IMR-90 (cell line): ENCODE data around the gene WASF3. TPM values are rescaled to one million over a fixed set of nuclear protein-coding genes. Genes with fewer than 3 reads are reported as not detected.

Experiments used
- ATAC-seq: fragments of 200-7000 bp; cut with Tn5 transposase; 2 replicates; pipeline ENCODE4 v1.9.1; 2020; ENCODE audit warnings: low read depth, mild to moderate bottlenecking, moderate library complexity
- BruUV-seq: library from RNA; stranded (reverse); fragments of 400-500 nt; replicated peaks from 2 replicates; lab custom pipeline; 2021; lab: Mats Ljungman, UMichigan
- CTCF ChIA-PET: fragments of 300-600 bp; formaldehyde crosslinking; extraction: SDS; loops from one replicate; lab custom pipeline; 2021; ENCODE audit warnings: antibody characterized with exemption; lab: Yijun Ruan, JAX
- POLR2A ChIA-PET: fragments of 300-600 bp; sonication (Branson Sonifier 250); formaldehyde crosslinking; loops from one replicate; lab custom pipeline; 2022; ENCODE audit warnings: antibody characterized with exemption; ENCODE audit not compliant: unreplicated experiment; lab: Charles Lee
- DNase-seq: peaks from one replicate; pipeline ENCODE4 v3.0.0; 2013
- H2AFZ ChIP-seq: replicated peaks from 2 replicates; pipeline ENCODE3; 2013; ENCODE audit warnings: low read length, mild to moderate bottlenecking; ENCODE audit not compliant: poor library complexity
- H2AK5ac ChIP-seq: 2 replicates; pipeline ENCODE4 v1.6.1; 2013; ENCODE audit warnings: low read depth, low read length, inconsistent platforms
- H2AK9ac ChIP-seq: replicated peaks from 2 replicates; pipeline ENCODE3; 2013; ENCODE audit warnings: mild to moderate bottlenecking, low read depth, low read length, moderate library complexity; ENCODE audit not compliant: poor library complexity
- H2BK120ac ChIP-seq: 2 replicates; pipeline ENCODE4 v1.6.1; 2013; ENCODE audit warnings: low read depth, low read length, inconsistent platforms
- H2BK15ac ChIP-seq: 3 replicates; pipeline ENCODE4 v1.6.1; 2013; ENCODE audit warnings: low read depth, low read length, inconsistent platforms
- H2BK20ac ChIP-seq: 2 replicates; pipeline ENCODE4 v1.6.1; 2013; ENCODE audit warnings: low read depth, mild to moderate bottlenecking, inconsistent platforms, low read length, moderate library complexity
- H2BK5ac ChIP-seq: 2 replicates; pipeline ENCODE4 v1.6.1; 2013; ENCODE audit warnings: mild to moderate bottlenecking, low read depth, low read length, inconsistent platforms; ENCODE audit not compliant: poor library complexity, severe bottlenecking
- H3K14ac ChIP-seq: replicated peaks from 2 replicates; pipeline ENCODE4 v1.6.1; 2013; ENCODE audit warnings: low read depth, low read length, inconsistent platforms
- H3K18ac ChIP-seq: 2 replicates; pipeline ENCODE4 v1.6.1; 2013; ENCODE audit warnings: low read depth, low read length, control low read depth
- H3K23ac ChIP-seq: 2 replicates; pipeline ENCODE4 v1.6.1; 2013; ENCODE audit warnings: low read depth, low read length, inconsistent platforms
- H3K27ac ChIP-seq: 2 replicates; pipeline ENCODE4 v1.5.1; 2013; ENCODE audit warnings: mild to moderate bottlenecking, control low read depth, low read length; ENCODE audit not compliant: insufficient read depth
- H3K27me3 ChIP-seq: 2 replicates; pipeline ENCODE4 v1.6.1; 2013; ENCODE audit warnings: low read length; ENCODE audit not compliant: control insufficient read depth, insufficient read depth
- H3K36me3 ChIP-seq: 2 replicates; pipeline ENCODE4 v1.6.1; 2013; ENCODE audit warnings: low read length, mixed read lengths; ENCODE audit not compliant: control insufficient read depth, insufficient read depth
- H3K4ac ChIP-seq: 2 replicates; pipeline ENCODE4 v1.6.1; 2013; ENCODE audit warnings: low read depth, low read length, inconsistent platforms
- H3K4me1 ChIP-seq: 2 replicates; pipeline ENCODE4 v1.6.1; 2013; ENCODE audit warnings: low read length, mixed read lengths; ENCODE audit not compliant: control insufficient read depth, insufficient read depth
- H3K4me2 ChIP-seq: 2 replicates; pipeline ENCODE4 v1.6.1; 2013; ENCODE audit warnings: low read depth, mild to moderate bottlenecking, control low read depth, low read length, moderate library complexity
- H3K4me3 ChIP-seq: 2 replicates; pipeline ENCODE4 v1.5.1; 2013; ENCODE audit warnings: low read depth, mild to moderate bottlenecking, control low read depth, low read length, moderate library complexity; ENCODE audit not compliant: insufficient read depth
- H3K56ac ChIP-seq: 2 replicates; pipeline ENCODE4 v1.6.1; 2013; ENCODE audit warnings: low read length, inconsistent platforms; ENCODE audit not compliant: insufficient read depth; ENCODE audit errors: extremely low read depth
- H3K79me1 ChIP-seq, 2 experiments: 2 replicates each; pipeline ENCODE4 v1.6.1; 2013; ENCODE audit warnings: low read length in 2 of 2, inconsistent platforms in 1 of 2, low read depth in 1 of 2
- H3K9ac ChIP-seq: 2 replicates; pipeline ENCODE4 v1.6.1; 2013; ENCODE audit warnings: low read depth, low read length, control low read depth
- H3K9me1 ChIP-seq: 2 replicates; pipeline ENCODE4 v1.6.1; 2013; ENCODE audit warnings: low read length, inconsistent platforms; ENCODE audit not compliant: insufficient read depth
- H3K9me3 ChIP-seq: 2 replicates; pipeline ENCODE4 v1.6.1; 2013; ENCODE audit warnings: low read length; ENCODE audit not compliant: control insufficient read depth, insufficient read depth
- H4K20me1 ChIP-seq: 2 replicates; pipeline ENCODE4 v1.6.1; 2013; ENCODE audit warnings: low read length, inconsistent platforms; ENCODE audit not compliant: insufficient read depth
- H4K5ac ChIP-seq: 2 replicates; pipeline ENCODE4 v1.6.1; 2013; ENCODE audit warnings: mild to moderate bottlenecking, low read depth, low read length, control low read depth
- H4K8ac ChIP-seq, 2 experiments: 2 replicates each; pipeline ENCODE4 v1.6.1; 2013; ENCODE audit warnings: low read depth in 2 of 2, low read length in 2 of 2, control low read depth in 1 of 2, inconsistent platforms in 1 of 2
- H4K91ac ChIP-seq: 2 replicates; pipeline ENCODE4 v1.6.1; 2013; ENCODE audit warnings: low read depth, low read length, inconsistent platforms; ENCODE audit not compliant: insufficient read depth
- CEBPB ChIP-seq: IDR thresholded peaks from 2 replicates; pipeline ENCODE4 v1.6.1; 2012; ENCODE audit warnings: low read depth, low read length, improper control_type of control experiment
- dilution Hi-C: fragments of 300-500 bp; cut with HindIII; formaldehyde crosslinking; loops from one replicate; pipeline ENCODE4 v1.14.3; 2018; ENCODE audit warnings: low sequenced_read_pairs; ENCODE audit not compliant: unreplicated experiment
- in situ Hi-C: fragments of 300-500 bp; cut with MboI; formaldehyde crosslinking; loops from 3 replicates; pipeline ENCODE4 v1.14.3; 2019; ENCODE audit warnings: low sequenced_read_pairs, inconsistent platforms, mixed read lengths
- intact Hi-C: fragments of 100-400 bp; cut with micrococcal nuclease; formaldehyde crosslinking; loops from 2 replicates; pipeline ENCODE4 v1.10.0; 2022
- polyA plus RNA-seq, 3 experiments: library from polyadenylated mRNA; depleted of rRNA; stranded (reverse); fragments of >200 nt; gene quantifications; 2 replicates each; pipeline ENCODE4 v1.2.3, GENCODE V29; 2012; ENCODE audit warnings: low replicate concordance in 1 of 3
- total RNA-seq: library from RNA; depleted of rRNA; stranded (reverse); fragments of >200 nt; gene quantifications from 2 replicates; pipeline ENCODE4 v1.2.3, GENCODE V29; 2012
- TF ChIP-seq, protein P1 (sequence below): fragments of 150-350 bp; IDR thresholded peaks from 2 replicates; pipeline ENCODE4 v1.6.1; 2017; ENCODE audit warnings: mild to moderate bottlenecking, antibody characterized with exemption, low read length, low read depth

WASF3 gene
- total and polyA plus RNA-seq, 2 of the 4 experiments (the other 2 are of a cell fraction) = 4.3 to 11.4 TPM

- no peaks in the 10 kb centered on the region for H3K79me1 ChIP-seq
- POLR2A ChIA-PET = no interaction called here
- no peak overlapping the region for H2AFZ ChIP-seq
- peaks cover 12% of the 10 kb centered on the region for H3K27me3 ChIP-seq
- H2AK9ac ChIP-seq = no peak overlapping the region
- in situ Hi-C loops (no loop called here), dilution Hi-C loops (no loop called here), intact Hi-C loops (no loop called here)
- CTCF ChIA-PET = interaction anchor here (0.6 kb wide), 1 partner anchor 221 kb away, joined by 3 read pairs; no protein-coding TSS in a partner anchor
- H3K56ac ChIP-seq = no peak overlapping the region
- no peak overlapping the region for H2BK120ac ChIP-seq
- no peak overlapping the region for H3K4ac ChIP-seq
- no peaks in the 10 kb centered on the region for H4K20me1 ChIP-seq
- no peak overlapping the region for H4K8ac ChIP-seq
- H3K4me1 ChIP-seq = no peaks in the 10 kb centered on the region
- H2AK5ac ChIP-seq = no peak overlapping the region
- H3K27ac ChIP-seq = no peak overlapping the region
- BruUV-seq = no TSS peak
- no peak overlapping the region for H3K14ac ChIP-seq
- H3K9me3 ChIP-seq = no peaks in the 10 kb centered on the region
- no peak overlapping the region for H2BK15ac ChIP-seq
- ATAC-seq (no peak), DNase-seq (no peak)
- H3K9ac ChIP-seq = no peak overlapping the region
- no peak overlapping the region for H3K18ac ChIP-seq
- H3K9me1 ChIP-seq = no peaks in the 10 kb centered on the region
- no peak overlapping the region for H3K4me3 ChIP-seq
- no peak overlapping the region for H3K4me2 ChIP-seq
- no peak overlapping the region for H3K23ac ChIP-seq
- H3K36me3 ChIP-seq = no peaks in the 10 kb centered on the region
- no peak overlapping the region for H2BK20ac ChIP-seq
- TF ChIP-seq, protein P1, sequence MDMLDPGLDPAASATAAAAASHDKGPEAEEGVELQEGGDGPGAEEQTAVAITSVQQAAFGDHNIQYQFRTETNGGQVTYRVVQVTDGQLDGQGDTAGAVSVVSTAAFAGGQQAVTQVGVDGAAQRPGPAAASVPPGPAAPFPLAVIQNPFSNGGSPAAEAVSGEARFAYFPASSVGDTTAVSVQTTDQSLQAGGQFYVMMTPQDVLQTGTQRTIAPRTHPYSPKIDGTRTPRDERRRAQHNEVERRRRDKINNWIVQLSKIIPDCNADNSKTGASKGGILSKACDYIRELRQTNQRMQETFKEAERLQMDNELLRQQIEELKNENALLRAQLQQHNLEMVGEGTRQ = no peak
- TF ChIP-seq CEBPB = no peak
- no peak overlapping the region for H4K91ac ChIP-seq
- H2BK5ac ChIP-seq = no peak overlapping the region
- H4K5ac ChIP-seq = no peak overlapping the region
Observed at GRCh38 chr13:26525528-26525927, 32.0 kb upstream of the WASF3 start.
